A549 (cell line): Measurements from ENCODE around the gene SKAP1. TPM values are rescaled to one million over a fixed set of nuclear protein-coding genes. Genes with fewer than 3 reads are reported as not detected.

ENCODE experiments used
- ATAC-seq, 2 experiments: fragments of 200-7000 bp in 1 of 2; fragments of >200 bp in 1 of 2; cut with Nextera tagmentation in 1 of 2; cut with Tn5 transposase in 1 of 2; 3 replicates each; pipeline versions ENCODE4 v1.8.0 to v1.9.1; 2018 to 2020; ENCODE audit warnings: mild to moderate bottlenecking in 1 of 2, moderate library complexity in 1 of 2
- CTCF ChIA-PET: fragments of 300-600 bp; sonication (Branson Sonifier 250); formaldehyde crosslinking; extraction: SDS; loops from one replicate; lab custom pipeline; 2021; ENCODE audit warnings: antibody characterized with exemption, inconsistent platforms; lab: Yijun Ruan, JAX
- POLR2A ChIA-PET: fragments of 350-600 bp; formaldehyde crosslinking; extraction: SDS; loops from one replicate; lab custom pipeline; 2021; ENCODE audit warnings: antibody characterized with exemption, inconsistent platforms; lab: Yijun Ruan, JAX
- DNase-seq, 2 experiments: peaks; one replicate each; pipeline versions ENCODE4 v3.0.0 to v3.0.0-alpha.2; 2011 to 2016; ENCODE audit warnings: low read depth in 1 of 2, low spot score in 1 of 2
- FAIRE-seq: peaks from 2 replicates; lab custom pipeline; 2011; peaks lifted over from hg19 to GRCh38; lab: Jason Lieb, UNC
- H3K27ac ChIP-seq, 2 experiments: fragments of >200 bp; sonication (Bioruptor Twin); formaldehyde crosslinking; 3 replicates each; pipeline ENCODE4 v1.5.1; 2016 to 2017
- H3K4me1 ChIP-seq: fragments of >200 bp; sonication (Bioruptor Twin); formaldehyde crosslinking; 3 replicates; pipeline ENCODE4 v1.6.1; 2016
- H3K4me2 ChIP-seq: fragments of >200 bp; sonication (Bioruptor Twin); formaldehyde crosslinking; 3 replicates; pipeline ENCODE4 v1.6.1; 2016
- H3K4me3 ChIP-seq: fragments of >200 bp; sonication (Bioruptor Twin); formaldehyde crosslinking; 3 replicates; pipeline ENCODE4 v1.5.1; 2016
- H3K9me3 ChIP-seq: fragments of >200 bp; sonication (Bioruptor Twin); formaldehyde crosslinking; 3 replicates; pipeline ENCODE4 v1.6.1; 2016
- CBX2 ChIP-seq: fragments of 200-600 bp; sonication (generic); IDR thresholded peaks from 2 replicates; pipeline ENCODE4 v1.6.1; 2016; ENCODE audit warnings: low read depth, mild to moderate bottlenecking, borderline replicate concordance
- CBX8 ChIP-seq: fragments of 200-600 bp; sonication (generic); IDR thresholded peaks from 2 replicates; pipeline ENCODE4 v1.6.1; 2016
- CTCF ChIP-seq: fragments of >200 bp; sonication (Bioruptor Twin); formaldehyde crosslinking; IDR thresholded peaks from 3 replicates; pipeline ENCODE4 v1.5.1; 2016
- ESRRA ChIP-seq: fragments of 150-350 bp; IDR thresholded peaks from 2 replicates; pipeline ENCODE4 v1.6.1; 2014; ENCODE audit warnings: mild to moderate bottlenecking, low read length, borderline replicate concordance
- HMGXB4 ChIP-seq: fragments of 250-450 bp; sonication (Bioruptor Pico); IDR thresholded peaks from 2 replicates; pipeline ENCODE4 v1.5.0; 2021; ENCODE audit warnings: mild to moderate bottlenecking, moderate library complexity, borderline replicate concordance
- KDM1A ChIP-seq: fragments of 200-600 bp; sonication (generic); IDR thresholded peaks from 2 replicates; pipeline ENCODE4 v1.6.1; 2016; ENCODE audit warnings: low read depth, mild to moderate bottlenecking
- MAX ChIP-seq: IDR thresholded peaks from 2 replicates; pipeline ENCODE4 v1.6.1; 2012
- MYC ChIP-seq: IDR thresholded peaks from 2 replicates; pipeline ENCODE4 v1.6.1; 2012; ENCODE audit warnings: mild to moderate bottlenecking, inconsistent platforms, low read length, improper control_type of control experiment, borderline replicate concordance
- NFE2L2 ChIP-seq: fragments of 150-350 bp; conservative IDR thresholded peaks from 2 replicates; pipeline ENCODE4 v1.6.1; 2014; ENCODE audit warnings: low read length
- PHF8 ChIP-seq: fragments of 200-600 bp; sonication (generic); IDR thresholded peaks from 2 replicates; pipeline ENCODE4 v1.6.1; 2016; ENCODE audit warnings: low read depth, mild to moderate bottlenecking, antibody characterized with exemption, moderate library complexity, borderline replicate concordance
- RCOR1 ChIP-seq: fragments of 150-350 bp; IDR thresholded peaks from 2 replicates; pipeline ENCODE4 v1.6.1; 2014; ENCODE audit warnings: antibody characterized with exemption, low read length, low read depth
- RFX5 ChIP-seq: fragments of 450-650 bp; IDR thresholded peaks from 2 replicates; pipeline ENCODE4 v1.7.1; 2014; ENCODE audit warnings: antibody characterized with exemption, mild to moderate bottlenecking, moderate library complexity
- RNF2 ChIP-seq: fragments of 200-600 bp; sonication (generic); IDR thresholded peaks from 2 replicates; pipeline ENCODE4 v1.6.1; 2016; ENCODE audit warnings: low read depth, mild to moderate bottlenecking, antibody characterized with exemption, moderate library complexity, borderline replicate concordance
- SREBF2 ChIP-seq: fragments of 450-650 bp; IDR thresholded peaks from 2 replicates; pipeline ENCODE4 v1.6.1; 2014; ENCODE audit warnings: mild to moderate bottlenecking, moderate library complexity
- TP53 ChIP-seq: fragments of 250-450 bp; sonication (Bioruptor Pico); IDR thresholded peaks from 2 replicates; pipeline ENCODE4 v1.5.0; 2021; ENCODE audit warnings: mild to moderate bottlenecking, moderate library complexity
- ZNF302 ChIP-seq: fragments of 250-450 bp; sonication (Bioruptor Pico); IDR thresholded peaks from 2 replicates; pipeline ENCODE4 v1.9.0; 2021; ENCODE audit warnings: inconsistent platforms, mild to moderate bottlenecking, moderate library complexity
- WGBS: methylation state at CpG from one replicate; pipeline ENCODE4 v1.1.6; 2017; ENCODE audit errors: missing lambda C conversion rate; 5-methylcytosine and 5-hydroxymethylcytosine counted together
- polyA plus RNA-seq, 4 experiments: library from polyadenylated mRNA; depleted of rRNA in 3 of 4; stranded (reverse); fragments of >200 nt; fragmentation: RNase III in 1 of 4; extraction: RNeasy Plus Mini Kit Qiagen cat#74134 plus additional on column Dnase treatment in 1 of 4; gene quantifications; 2 replicates in 3 of 4; 3 replicates in 1 of 4; pipeline ENCODE4 v1.2.3, GENCODE V29; 2011 to 2017

Gene SKAP1
- polyA plus RNA-seq, 2 of the 4 experiments (the other 2 are of a cell fraction): 0.14 to 0.78 TPM

- peak; percentile 89 for TF ChIP-seq CTCF
Observed at GRCh38 chr17:48307814-48308411, 122.1 kb downstream of the SKAP1 start (continued).

GRCh38 chr17:48307255-48307654 lies 122.8 kb downstream of the SKAP1 start:
- TF ChIP-seq RFX5 (no peak), CBX8 (no peak), ESRRA (no peak), RNF2 (no peak), TP53 (CRISPR knock-in tag) (no peak), SREBF2 (no peak), NFE2L2 (no peak), MAX (no peak), RCOR1 (no peak), CBX2 (no peak), HMGXB4 (CRISPR knock-in tag) (no peak), ZNF302 (CRISPR knock-in tag) (no peak)
- ChIA-PET CTCF (interaction anchor here (0.5 to 3.6 kb wide), 33 partner anchors 9 to 318 kb away, joined by 3 to 44 read pairs (median 7); partner anchors contain the start of genes HOXB5 and HOXB9), POLR2A (no interaction called here)
- H3K27ac ChIP-seq: no peak overlapping the region
- DNase-seq (no peak), ATAC-seq (no peak), FAIRE-seq (peak; percentile 68)
- H3K9me3 ChIP-seq: no peaks in the 10 kb centered on the region
- WGBS: 70% methylated on average over 4 of the region's 4 CpGs
- no peak overlapping the region for H3K4me2 ChIP-seq
- H3K4me1 ChIP-seq: no peaks in the 10 kb centered on the region
- H3K4me3 ChIP-seq: no peak overlapping the region

GRCh38 chr17:48301002-48301401 lies 129.0 kb downstream of the SKAP1 start:
- CTCF ChIA-PET: interaction anchor here (0.9 to 3.9 kb wide), 5 partner anchors 40 to 292 kb away, joined by 3 to 15 read pairs (median 4); no protein-coding TSS in a partner anchor
- no peak for FAIRE-seq

GRCh38 chr17:48299760-48300159 lies 130.3 kb downstream of the SKAP1 start:
- DNase-seq (no peak), FAIRE-seq (no peak), ATAC-seq (no peak)
- ChIA-PET POLR2A (no interaction called here), CTCF (interaction anchor here (3.9 to 4.3 kb wide), 2 partner anchors 8 to 40 kb away, joined by 15 to 19 read pairs; no protein-coding TSS in a partner anchor)
- no peak overlapping the region for H3K4me3 ChIP-seq
- no peak overlapping the region for H3K4me2 ChIP-seq
- WGBS: 90% methylated on average over 1 of the region's 1 CpG
- no peaks in the 10 kb centered on the region for H3K9me3 ChIP-seq
- no peak for TF ChIP-seq CTCF
- TF ChIP-seq ZNF302 (CRISPR knock-in tag): no peak
- no peak for TF ChIP-seq PHF8
- no peak for TF ChIP-seq MYC
- TF ChIP-seq KDM1A: no peak
- H3K27ac ChIP-seq: no peak overlapping the region
- peaks cover 21% of the 10 kb centered on the region for H3K4me1 ChIP-seq

More at GRCh38 chr17:48301002-48301401, 129.0 kb downstream of the SKAP1 start:
- Histone ChIP-seq H3K9me3 (no peaks in the 10 kb centered on the region), H3K27ac (no peak overlapping the region), H3K4me2 (no peak overlapping the region), H3K4me3 (no peak overlapping the region), H3K4me1 (peaks cover 9% of the 10 kb centered on the region)
- TF ChIP-seq RNF2: no peak
- POLR2A ChIA-PET: no interaction called here
- ATAC-seq: no peak
- DNase-seq: no peak
